Measurements from ENCODE around the gene GATC. TPM values are rescaled to one million over a fixed set of nuclear protein-coding genes. Genes with fewer than 3 reads are reported as not detected.

Gene GATC
- total RNA-seq, 2 donors from 2014 or later: 11.6 to 13.6 TPM

- Histone ChIP-seq H3K4me3 (no peak overlapping the region), H3K4me1 (no peaks in the 10 kb centered on the region), H3K27ac (no peak overlapping the region), H3K9me3 (no peaks in the 10 kb centered on the region), H3K36me3 (peaks cover 44% of the 10 kb centered on the region), H3K27me3 (no peaks in the 10 kb centered on the region)
- no peak for TF ChIP-seq CTCF (IDR thresholded peaks at IDR 0.05)
- no peak for DNase-seq (ENCODE audit: low spot score)
Observed at GRCh38 chr12:120455302-120455701, 9.1 kb downstream of the GATC start.

GRCh38 chr12:120457133-120457532, 10.9 kb downstream of the GATC start:
- no peak for DNase-seq (ENCODE audit: low spot score)
- TF ChIP-seq CTCF (IDR thresholded peaks at IDR 0.05): no peak
- Histone ChIP-seq H3K27ac (no peak overlapping the region), H3K4me1 (no peaks in the 10 kb centered on the region), H3K9me3 (no peaks in the 10 kb centered on the region), H3K4me3 (no peak overlapping the region), H3K36me3 (peaks cover 61% of the 10 kb centered on the region), H3K27me3 (no peaks in the 10 kb centered on the region)

DNA sequence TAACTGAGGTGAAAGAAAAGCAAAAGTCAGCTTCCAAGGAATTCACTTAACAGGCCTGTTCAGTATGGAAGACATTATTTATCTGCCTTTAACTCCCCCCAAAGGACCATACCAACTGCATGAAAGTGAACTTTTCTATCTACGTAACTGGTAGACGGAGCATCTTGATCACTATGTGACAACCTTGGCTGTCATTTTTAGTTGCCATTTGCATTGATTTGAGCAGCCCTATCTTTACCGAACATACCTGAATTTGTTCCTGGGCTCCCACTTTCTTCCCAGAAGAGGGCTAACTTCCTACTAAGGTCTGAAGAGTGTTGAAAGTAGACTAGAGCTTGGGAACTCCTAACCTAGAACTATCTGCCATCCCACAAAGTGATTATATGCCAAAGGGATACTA, 13.9 kb downstream of the GATC start:
- H3K36me3 ChIP-seq: peaks cover 91% of the 10 kb centered on the region

DNA sequence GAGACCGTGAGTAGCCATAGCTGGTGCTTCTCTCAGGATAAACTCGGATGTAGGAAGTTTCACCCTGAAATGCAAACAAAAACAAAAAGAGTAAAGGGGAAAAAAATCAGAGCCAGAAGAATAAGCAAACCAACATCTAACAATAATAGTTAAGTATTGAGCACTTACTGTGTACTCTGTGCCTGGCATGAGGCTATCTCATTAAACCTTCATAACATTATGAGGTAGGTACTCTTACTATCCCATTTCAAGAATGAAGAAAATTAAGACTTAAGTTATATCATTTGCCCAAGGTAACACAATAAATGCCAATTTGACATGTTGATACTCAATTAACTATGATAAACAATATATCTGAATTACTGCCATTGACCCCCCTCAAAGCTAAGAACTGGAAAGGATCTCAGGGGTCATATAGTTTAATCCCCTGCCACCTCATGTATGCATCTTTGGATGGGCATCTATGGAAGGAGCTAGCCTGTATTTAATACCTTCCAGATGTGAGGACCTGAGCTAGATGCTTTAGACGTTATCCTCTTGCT, 15.9 kb downstream of the GATC start:
- peaks cover 0 to 12% of the 10 kb centered on the region in 2 donors for H3K4me1 ChIP-seq
- no peak for DNase-seq (ENCODE audit: low spot score)
- no peak overlapping the region for H3K4me3 ChIP-seq
- no peak overlapping the region for H3K27ac ChIP-seq
- no peak for TF ChIP-seq CTCF (IDR thresholded peaks at IDR 0.05)
- H3K27me3 ChIP-seq: no peaks in the 10 kb centered on the region
- H3K36me3 ChIP-seq: peaks cover 87% of the 10 kb centered on the region
- H3K9me3 ChIP-seq: no peaks in the 10 kb centered on the region

More for the DNA sequence above, 13.9 kb downstream of the GATC start:
- Histone ChIP-seq H3K27ac (no peak overlapping the region), H3K9me3 (no peaks in the 10 kb centered on the region), H3K4me3 (no peak overlapping the region), H3K4me1 (no peaks in the 10 kb centered on the region), H3K27me3 (no peaks in the 10 kb centered on the region)
- TF ChIP-seq CTCF (IDR thresholded peaks at IDR 0.05): no peak
- no peak for DNase-seq (ENCODE audit: low spot score)

DNA sequence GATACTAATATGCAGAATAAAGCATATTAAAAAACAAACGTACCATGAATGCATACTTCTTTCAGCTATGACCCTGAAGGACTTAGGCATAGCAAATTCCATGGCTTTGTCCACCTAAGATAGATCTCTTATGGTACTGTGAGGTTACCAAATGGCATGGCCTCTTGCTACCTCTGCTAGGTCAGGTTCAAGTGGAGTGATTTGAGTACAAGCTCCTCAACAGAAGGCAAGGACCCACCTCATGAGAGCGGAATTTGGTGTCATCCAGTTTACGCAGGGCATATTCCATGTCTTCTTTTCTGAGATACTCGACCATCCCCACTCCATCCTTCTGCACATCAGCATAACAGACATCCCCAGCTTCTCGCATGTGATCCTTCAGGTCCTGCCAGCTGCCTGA, 17.5 kb downstream of the GATC start:
- H3K27ac ChIP-seq: no peak overlapping the region
- H3K27me3 ChIP-seq: no peaks in the 10 kb centered on the region
- H3K9me3 ChIP-seq: no peaks in the 10 kb centered on the region
- H3K4me1 ChIP-seq: peaks cover 0 to 25% of the 10 kb centered on the region in 2 donors
- no peak for DNase-seq (ENCODE audit: low spot score)
- no peak for TF ChIP-seq CTCF (IDR thresholded peaks at IDR 0.05)
- no peak overlapping the region for H3K4me3 ChIP-seq
- H3K36me3 ChIP-seq: peaks cover 76% of the 10 kb centered on the region

GRCh38 chr12:120465756-120466155, 19.5 kb downstream of the GATC start:
- DNase-seq (ENCODE audit: low spot score): no peak
- H3K27ac ChIP-seq: no peak overlapping the region
- TF ChIP-seq CTCF (IDR thresholded peaks at IDR 0.05): no peak
- no peak overlapping the region for H3K4me3 ChIP-seq
- no peaks in the 10 kb centered on the region for H3K9me3 ChIP-seq
- H3K36me3 ChIP-seq: peaks cover 57% of the 10 kb centered on the region
- peaks cover 0 to 34% of the 10 kb centered on the region in 2 donors for H3K4me1 ChIP-seq
- no peaks in the 10 kb centered on the region for H3K27me3 ChIP-seq
